ENCODE results near the gene JDP2.
"Not testable (repeated sequence)": the region's sequence is repeated elsewhere in the genome, so short reads cannot be mapped to it uniquely, and the experiment has no call there.

JDP2 gene
- total RNA-seq: 1.3 to 2.6 reads per million in 2 experiments

GRCh38 chr14:75427482-75428229 lies at the start of gene JDP2:
Gene JDP2, plus strand, starts transcription at chr14:75428022. Its CDS starts 9,899 bp downstream, at chr14:75437921.
- peak; percentile 16 for DNase-seq (ENCODE audit: low read depth)

DNA sequence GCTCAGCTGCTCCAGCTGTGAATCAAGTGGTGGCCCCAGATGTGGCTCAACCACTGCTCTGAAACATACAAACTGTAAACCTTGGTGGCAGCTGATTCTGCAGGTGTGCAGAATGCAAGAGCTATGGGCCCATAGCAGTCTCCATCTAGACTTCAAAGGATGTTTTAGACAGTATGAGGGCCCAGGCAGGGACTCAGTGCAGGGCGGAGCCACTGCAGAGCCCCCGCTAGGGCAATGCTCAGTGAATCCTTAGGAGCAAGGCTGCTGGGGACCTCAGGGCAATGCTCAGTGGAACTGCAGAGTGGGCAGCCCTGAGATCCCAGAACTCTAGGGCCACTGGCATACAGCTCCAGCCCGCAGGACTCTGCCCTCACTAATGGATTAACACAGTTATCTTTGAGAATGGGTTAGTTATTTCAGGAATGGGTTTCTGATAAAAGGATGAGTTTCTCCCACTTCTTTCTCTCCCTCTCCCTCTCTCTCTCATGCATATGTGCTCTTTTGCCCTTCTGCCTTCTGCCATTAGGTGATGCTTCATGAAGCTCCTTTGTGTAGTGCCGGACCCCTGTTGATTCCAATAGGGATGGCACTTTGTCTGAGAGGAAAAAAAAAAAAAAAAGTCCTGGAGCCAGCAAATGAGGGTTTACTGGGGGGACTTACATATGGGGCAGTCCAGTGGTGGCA lies 48.4 kb upstream of the JDP2 start:
- no peak for DNase-seq (ENCODE audit: low read depth)

DNA sequence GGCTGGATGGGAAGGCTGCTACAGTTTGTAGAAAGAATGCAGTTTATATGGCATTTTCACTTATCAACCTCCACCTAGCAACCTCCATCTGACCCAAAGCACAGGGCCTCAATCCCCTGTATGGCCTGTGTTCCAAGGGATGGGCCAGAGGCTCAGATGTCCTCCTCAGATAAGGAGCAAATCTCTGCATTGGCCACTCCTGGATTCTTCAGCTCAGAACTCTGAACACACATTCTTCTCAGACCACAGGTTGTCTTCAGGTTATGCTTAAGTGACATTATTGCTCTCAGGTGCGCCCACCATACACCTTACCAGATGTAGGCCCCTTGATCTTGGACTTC lies 47.9 kb upstream of the JDP2 start:
- no peak for DNase-seq (ENCODE audit: low read depth)

GRCh38 chr14:75380656-75381055 lies 47.2 kb upstream of the JDP2 start:
- no peak for DNase-seq (ENCODE audit: low read depth)

GRCh38 chr14:75381642-75382041 lies 46.2 kb upstream of the JDP2 start:
- DNase-seq (ENCODE audit: low read depth): no peak

GRCh38 chr14:75383219-75383618 lies 44.6 kb upstream of the JDP2 start:
- not testable (repeated sequence) for DNase-seq (ENCODE audit: low read depth)

DNA sequence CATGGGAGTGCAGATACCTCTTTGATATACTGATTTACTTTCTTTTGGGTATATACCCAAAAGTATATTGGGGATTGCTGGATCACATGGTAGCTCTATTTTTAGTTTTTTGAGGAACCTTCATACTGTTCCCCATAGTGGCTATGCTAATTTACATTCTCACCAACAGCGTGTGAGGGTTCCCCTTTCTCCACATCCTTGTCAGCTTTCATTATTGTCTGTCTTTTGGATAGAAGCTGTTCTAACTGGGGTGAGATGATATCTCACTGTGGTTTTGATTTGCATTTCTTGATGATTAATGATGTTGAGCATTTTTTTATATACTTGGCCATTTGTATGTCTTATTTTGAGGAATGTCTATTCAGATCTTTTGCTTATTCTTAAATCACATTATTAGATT lies 44.1 kb upstream of the JDP2 start:
- no peak for DNase-seq (ENCODE audit: low read depth)

DNA sequence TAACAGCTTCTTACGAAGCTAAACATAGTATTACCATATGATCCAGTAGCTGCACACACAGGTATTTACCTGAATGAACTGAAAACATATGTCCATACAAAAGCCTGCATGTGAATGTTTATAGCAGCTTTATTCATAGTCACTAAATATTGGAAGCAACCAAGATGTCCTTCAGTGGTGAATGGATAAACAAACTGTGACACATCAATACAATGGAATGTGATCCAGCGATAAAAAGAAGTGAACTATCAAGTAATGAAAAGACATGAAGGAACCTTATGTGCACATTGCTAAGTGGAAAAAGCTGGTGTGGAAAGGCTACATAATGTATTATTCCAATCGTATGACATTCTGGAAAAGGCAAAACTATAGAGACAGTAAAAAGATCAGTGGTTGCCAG lies 38.1 kb upstream of the JDP2 start:
- no peak for DNase-seq (ENCODE audit: low read depth)

DNA sequence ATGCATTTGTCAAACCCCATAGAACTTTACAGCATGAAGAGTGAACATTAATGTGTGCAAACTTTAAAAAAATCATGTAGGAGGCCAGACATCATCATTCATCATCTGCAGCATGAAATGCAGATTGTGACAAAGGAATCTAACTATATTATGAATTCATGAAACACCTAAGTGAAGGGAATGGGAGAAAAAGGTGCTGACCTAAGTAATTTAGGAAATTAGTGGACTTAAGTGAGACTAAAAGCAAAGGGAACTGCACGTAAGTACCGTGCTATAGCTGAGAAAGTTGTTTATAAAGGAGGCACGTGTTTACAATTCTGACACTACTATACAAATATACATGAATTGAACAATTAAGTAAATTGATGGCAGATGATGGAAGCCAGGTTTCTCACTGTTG lies 37.6 kb upstream of the JDP2 start:
- no peak for DNase-seq (ENCODE audit: low read depth)

DNA sequence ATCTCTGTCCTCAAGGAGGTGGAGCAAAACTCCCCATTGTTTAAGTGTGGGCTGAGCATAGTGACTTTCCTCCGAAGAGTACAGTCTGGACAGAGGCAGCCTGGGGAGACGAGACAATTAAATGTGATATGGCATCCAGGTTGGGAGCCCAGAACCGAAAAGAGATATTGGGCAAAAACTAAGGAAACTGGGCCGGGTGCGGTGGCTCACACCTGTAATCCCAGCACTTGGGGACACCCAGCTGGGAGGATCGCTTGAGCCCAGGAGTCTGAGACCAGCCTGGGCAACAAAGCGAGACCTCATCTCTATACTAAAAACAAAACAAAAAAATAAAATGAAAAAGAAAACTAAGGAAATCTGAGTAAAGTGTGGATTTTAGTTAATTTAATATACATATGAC lies 35.9 kb upstream of the JDP2 start:
- DNase-seq (ENCODE audit: low read depth): no peak

- no peak for DNase-seq (ENCODE audit: low read depth)
Observed at GRCh38 chr14:75392686-75393641, 34.9 kb upstream of the JDP2 start.

GRCh38 chr14:75393794-75394193 lies 34.0 kb upstream of the JDP2 start:
- no peak for DNase-seq (ENCODE audit: low read depth)

DNA sequence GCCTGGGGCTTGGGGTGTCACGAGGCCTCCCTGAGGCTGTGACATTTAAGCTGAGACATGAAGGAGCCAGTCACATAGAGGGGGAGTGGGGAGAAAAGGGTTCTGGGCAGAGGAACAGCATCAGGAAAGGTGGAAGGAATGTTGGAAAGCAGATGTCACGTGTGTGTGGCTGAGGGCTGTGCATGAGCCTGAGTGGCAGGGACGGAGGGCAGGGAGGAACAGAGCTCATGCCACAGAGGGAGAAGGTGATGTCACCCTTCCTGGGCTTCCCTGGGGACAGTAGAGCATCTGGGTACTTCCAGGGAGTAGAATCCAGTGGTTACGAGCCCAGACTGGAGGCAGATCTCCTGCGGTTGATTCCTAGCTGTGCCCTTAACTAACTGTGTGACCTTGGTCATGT lies 32.0 kb upstream of the JDP2 start:
- no peak for DNase-seq (ENCODE audit: low read depth)

- DNase-seq (ENCODE audit: low read depth): no peak
Observed at GRCh38 chr14:75399321-75399720, 28.5 kb upstream of the JDP2 start.

DNA sequence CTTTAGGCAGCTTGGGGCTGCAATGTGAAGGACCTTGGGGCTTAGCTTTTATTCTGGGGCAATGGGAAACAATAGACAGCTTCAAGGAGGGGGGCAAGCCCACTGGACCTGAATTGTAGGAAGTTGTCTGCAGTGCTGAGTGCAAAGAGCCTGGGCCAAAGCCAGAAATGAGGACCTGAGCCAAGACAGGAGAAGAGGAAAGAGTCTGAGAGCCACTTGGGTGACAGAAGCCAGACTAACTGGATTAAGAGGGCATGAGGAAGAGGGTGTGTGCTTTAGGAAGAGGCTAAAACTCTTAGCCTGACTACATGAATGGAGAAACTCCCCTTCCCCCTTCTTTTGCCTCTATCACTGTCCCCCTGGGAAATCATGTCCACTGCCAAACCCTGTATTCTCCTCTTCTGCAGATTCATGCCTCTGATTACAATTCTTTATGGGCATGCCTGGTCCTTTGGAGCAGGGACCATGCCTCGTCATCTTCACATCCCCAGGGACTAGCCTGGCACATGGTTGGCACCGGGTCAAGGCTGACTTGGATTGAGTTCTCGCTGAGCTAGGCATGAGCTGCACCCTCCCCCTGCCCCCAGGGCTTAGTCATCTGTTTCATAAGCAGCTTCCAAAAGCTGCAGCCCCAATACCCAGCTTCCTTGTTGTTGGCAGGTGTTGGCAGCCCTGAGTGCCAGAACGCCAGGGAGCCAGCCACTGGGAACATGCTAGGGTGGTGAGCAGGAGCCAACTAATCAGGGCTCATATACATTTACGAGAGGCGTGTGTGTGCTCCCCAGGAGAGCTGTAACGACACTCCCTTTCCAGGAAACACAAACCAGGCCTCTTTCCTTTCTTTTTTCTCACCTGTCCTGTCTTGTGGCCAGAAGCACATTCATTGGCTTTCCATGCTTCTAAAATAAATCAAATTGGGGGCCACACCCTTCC lies 27.7 kb upstream of the JDP2 start:
- no peak for DNase-seq (ENCODE audit: low read depth)

- no peak for DNase-seq (ENCODE audit: low read depth)
Observed at GRCh38 chr14:75401361-75401760, 26.5 kb upstream of the JDP2 start.

- DNase-seq (ENCODE audit: low read depth): no peak
Observed at GRCh38 chr14:75402867-75403413, 24.9 kb upstream of the JDP2 start.

DNA sequence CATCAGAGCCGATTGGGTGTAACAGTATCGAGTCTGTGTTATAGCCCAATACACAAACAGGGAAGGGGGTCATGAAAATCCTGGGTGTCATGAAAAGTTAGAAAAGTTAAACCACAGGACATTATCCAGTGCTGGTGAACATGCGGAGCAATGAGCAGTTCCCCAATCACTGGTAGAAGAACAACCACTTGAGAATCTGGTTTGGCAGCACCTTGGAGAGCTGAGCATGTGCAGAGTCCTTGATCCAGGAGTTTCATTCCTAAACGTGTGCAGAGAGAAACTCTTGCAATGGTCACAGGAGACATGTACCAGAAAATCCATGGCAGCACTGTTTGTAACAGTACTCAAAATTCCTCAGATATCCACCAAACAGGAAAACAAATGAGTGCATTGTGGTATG lies 23.0 kb upstream of the JDP2 start:
- DNase-seq (ENCODE audit: low read depth): no peak

DNA sequence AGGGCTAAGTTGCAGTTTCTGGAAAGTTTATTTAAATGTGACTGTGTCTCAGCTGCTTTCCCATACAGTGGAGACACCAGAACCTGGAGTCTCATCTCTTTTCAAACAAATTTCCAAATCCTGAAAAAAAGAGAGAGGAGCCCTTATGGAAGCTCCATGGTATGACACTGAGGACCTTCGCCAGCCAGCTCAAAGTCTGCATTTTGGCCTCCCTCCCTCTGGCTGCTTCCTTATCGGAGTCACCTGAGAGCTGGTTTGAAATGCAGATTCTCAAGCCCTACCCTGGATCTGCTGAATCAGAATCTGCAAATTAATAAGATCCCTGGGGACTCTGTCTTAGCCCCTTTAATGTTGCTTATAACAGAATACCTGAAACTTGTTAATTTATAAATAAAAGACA lies 21.7 kb upstream of the JDP2 start:
- no peak for DNase-seq (ENCODE audit: low read depth)

DNA sequence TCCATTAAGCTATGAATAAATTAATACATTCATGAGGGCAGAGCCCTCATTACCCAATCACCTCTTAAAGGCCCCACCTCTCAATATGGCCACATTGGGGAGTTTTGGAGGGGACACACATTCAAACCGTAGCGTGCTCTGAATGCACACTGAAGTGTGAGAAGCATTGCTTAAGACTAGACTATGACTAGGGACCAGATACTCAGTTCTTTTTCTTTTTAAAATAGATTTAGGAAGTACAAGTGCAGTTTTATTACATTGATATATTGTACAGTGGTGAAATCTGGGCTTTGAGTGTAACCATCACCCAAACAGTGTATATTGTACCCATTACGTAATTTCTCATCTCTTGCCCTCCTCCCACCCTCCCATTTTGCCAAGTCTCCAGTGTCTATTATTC lies 21.0 kb upstream of the JDP2 start:
- DNase-seq (ENCODE audit: low read depth): no peak

Measured in T follicular helper cell (primary cell).